IMR-90 (cell line): ENCODE data around the gene SPAG7. TPM values are rescaled to one million over a fixed set of nuclear protein-coding genes. Genes with fewer than 3 reads are reported as not detected.

Source experiments
- ATAC-seq: fragments of 200-7000 bp; cut with Tn5 transposase; 2 replicates; pipeline ENCODE4 v1.9.1; 2020; ENCODE audit warnings: low read depth, mild to moderate bottlenecking, moderate library complexity
- BruUV-seq: library from RNA; stranded (reverse); fragments of 400-500 nt; replicated peaks from 2 replicates; lab custom pipeline; 2021; lab: Mats Ljungman, UMichigan
- CTCF ChIA-PET: fragments of 300-600 bp; formaldehyde crosslinking; extraction: SDS; loops from one replicate; lab custom pipeline; 2021; ENCODE audit warnings: antibody characterized with exemption; lab: Yijun Ruan, JAX
- POLR2A ChIA-PET: fragments of 300-600 bp; sonication (Branson Sonifier 250); formaldehyde crosslinking; loops from one replicate; lab custom pipeline; 2022; ENCODE audit warnings: antibody characterized with exemption; ENCODE audit not compliant: unreplicated experiment; lab: Charles Lee
- DNase-seq: peaks from one replicate; pipeline ENCODE4 v3.0.0; 2013
- H2AFZ ChIP-seq: replicated peaks from 2 replicates; pipeline ENCODE3; 2013; ENCODE audit warnings: low read length, mild to moderate bottlenecking; ENCODE audit not compliant: poor library complexity
- H2AK5ac ChIP-seq: 2 replicates; pipeline ENCODE4 v1.6.1; 2013; ENCODE audit warnings: low read depth, low read length, inconsistent platforms
- H2AK9ac ChIP-seq: replicated peaks from 2 replicates; pipeline ENCODE3; 2013; ENCODE audit warnings: mild to moderate bottlenecking, low read depth, low read length, moderate library complexity; ENCODE audit not compliant: poor library complexity
- H2BK120ac ChIP-seq: 2 replicates; pipeline ENCODE4 v1.6.1; 2013; ENCODE audit warnings: low read depth, low read length, inconsistent platforms
- H2BK15ac ChIP-seq: 3 replicates; pipeline ENCODE4 v1.6.1; 2013; ENCODE audit warnings: low read depth, low read length, inconsistent platforms
- H2BK20ac ChIP-seq: 2 replicates; pipeline ENCODE4 v1.6.1; 2013; ENCODE audit warnings: low read depth, mild to moderate bottlenecking, inconsistent platforms, low read length, moderate library complexity
- H2BK5ac ChIP-seq: 2 replicates; pipeline ENCODE4 v1.6.1; 2013; ENCODE audit warnings: mild to moderate bottlenecking, low read depth, low read length, inconsistent platforms; ENCODE audit not compliant: poor library complexity, severe bottlenecking
- H3K14ac ChIP-seq: replicated peaks from 2 replicates; pipeline ENCODE4 v1.6.1; 2013; ENCODE audit warnings: low read depth, low read length, inconsistent platforms
- H3K18ac ChIP-seq: 2 replicates; pipeline ENCODE4 v1.6.1; 2013; ENCODE audit warnings: low read depth, low read length, control low read depth
- H3K23ac ChIP-seq: 2 replicates; pipeline ENCODE4 v1.6.1; 2013; ENCODE audit warnings: low read depth, low read length, inconsistent platforms
- H3K27ac ChIP-seq: 2 replicates; pipeline ENCODE4 v1.5.1; 2013; ENCODE audit warnings: mild to moderate bottlenecking, control low read depth, low read length; ENCODE audit not compliant: insufficient read depth
- H3K27me3 ChIP-seq: 2 replicates; pipeline ENCODE4 v1.6.1; 2013; ENCODE audit warnings: low read length; ENCODE audit not compliant: control insufficient read depth, insufficient read depth
- H3K36me3 ChIP-seq: 2 replicates; pipeline ENCODE4 v1.6.1; 2013; ENCODE audit warnings: low read length, mixed read lengths; ENCODE audit not compliant: control insufficient read depth, insufficient read depth
- H3K4ac ChIP-seq: 2 replicates; pipeline ENCODE4 v1.6.1; 2013; ENCODE audit warnings: low read depth, low read length, inconsistent platforms
- H3K4me1 ChIP-seq: 2 replicates; pipeline ENCODE4 v1.6.1; 2013; ENCODE audit warnings: low read length, mixed read lengths; ENCODE audit not compliant: control insufficient read depth, insufficient read depth
- H3K4me2 ChIP-seq: 2 replicates; pipeline ENCODE4 v1.6.1; 2013; ENCODE audit warnings: low read depth, mild to moderate bottlenecking, control low read depth, low read length, moderate library complexity
- H3K4me3 ChIP-seq: 2 replicates; pipeline ENCODE4 v1.5.1; 2013; ENCODE audit warnings: low read depth, mild to moderate bottlenecking, control low read depth, low read length, moderate library complexity; ENCODE audit not compliant: insufficient read depth
- H3K56ac ChIP-seq: 2 replicates; pipeline ENCODE4 v1.6.1; 2013; ENCODE audit warnings: low read length, inconsistent platforms; ENCODE audit not compliant: insufficient read depth; ENCODE audit errors: extremely low read depth
- H3K79me1 ChIP-seq, 2 experiments: 2 replicates each; pipeline ENCODE4 v1.6.1; 2013; ENCODE audit warnings: low read length in 2 of 2, inconsistent platforms in 1 of 2, low read depth in 1 of 2
- H3K9ac ChIP-seq: 2 replicates; pipeline ENCODE4 v1.6.1; 2013; ENCODE audit warnings: low read depth, low read length, control low read depth
- H3K9me1 ChIP-seq: 2 replicates; pipeline ENCODE4 v1.6.1; 2013; ENCODE audit warnings: low read length, inconsistent platforms; ENCODE audit not compliant: insufficient read depth
- H3K9me3 ChIP-seq: 2 replicates; pipeline ENCODE4 v1.6.1; 2013; ENCODE audit warnings: low read length; ENCODE audit not compliant: control insufficient read depth, insufficient read depth
- H4K20me1 ChIP-seq: 2 replicates; pipeline ENCODE4 v1.6.1; 2013; ENCODE audit warnings: low read length, inconsistent platforms; ENCODE audit not compliant: insufficient read depth
- H4K5ac ChIP-seq: 2 replicates; pipeline ENCODE4 v1.6.1; 2013; ENCODE audit warnings: mild to moderate bottlenecking, low read depth, low read length, control low read depth
- H4K8ac ChIP-seq, 2 experiments: 2 replicates each; pipeline ENCODE4 v1.6.1; 2013; ENCODE audit warnings: low read depth in 2 of 2, low read length in 2 of 2, control low read depth in 1 of 2, inconsistent platforms in 1 of 2
- H4K91ac ChIP-seq: 2 replicates; pipeline ENCODE4 v1.6.1; 2013; ENCODE audit warnings: low read depth, low read length, inconsistent platforms; ENCODE audit not compliant: insufficient read depth
- BHLHE40 ChIP-seq: fragments of 150-350 bp; IDR thresholded peaks from 2 replicates; pipeline ENCODE4 v1.6.1; 2016; ENCODE audit warnings: mild to moderate bottlenecking, low read depth, low read length
- CEBPB ChIP-seq: IDR thresholded peaks from 2 replicates; pipeline ENCODE4 v1.6.1; 2012; ENCODE audit warnings: low read depth, low read length, improper control_type of control experiment
- FOS ChIP-seq: fragments of 150-350 bp; IDR thresholded peaks from 2 replicates; pipeline ENCODE4 v1.6.1; 2016; ENCODE audit warnings: low read depth, low read length
- MAFK ChIP-seq: IDR thresholded peaks from 2 replicates; pipeline ENCODE4 v1.6.1; 2012; ENCODE audit warnings: low read depth, low read length, improper control_type of control experiment
- MAZ ChIP-seq: IDR thresholded peaks from 2 replicates; pipeline ENCODE4 v1.6.1; 2012; ENCODE audit warnings: low read depth, mild to moderate bottlenecking, low read length, improper control_type of control experiment, moderate library complexity, borderline replicate concordance
- MXI1 ChIP-seq: IDR thresholded peaks from 2 replicates; pipeline ENCODE4 v1.6.1; 2012; ENCODE audit warnings: low read depth, mild to moderate bottlenecking, low read length, moderate library complexity, borderline replicate concordance
- NFE2L2 ChIP-seq: fragments of 150-350 bp; IDR thresholded peaks from 2 replicates; pipeline ENCODE4 v1.6.1; 2016; ENCODE audit warnings: low read depth, mild to moderate bottlenecking, low read length
- POLR2A ChIP-seq: IDR thresholded peaks from 2 replicates; pipeline ENCODE4 v1.6.1; 2012; ENCODE audit warnings: mild to moderate bottlenecking, low read depth, low read length
- RAD21 ChIP-seq: IDR thresholded peaks from 2 replicates; pipeline ENCODE4 v1.6.1; 2012; ENCODE audit warnings: low read length, improper control_type of control experiment
- RCOR1 ChIP-seq: IDR thresholded peaks from 2 replicates; pipeline ENCODE4 v1.6.1; 2012; ENCODE audit warnings: mild to moderate bottlenecking, low read length, improper control_type of control experiment; ENCODE audit not compliant: insufficient replicate concordance
- RFX5 ChIP-seq: IDR thresholded peaks from 2 replicates; pipeline ENCODE4 v1.8.0; 2012; ENCODE audit warnings: low read depth, mild to moderate bottlenecking, low read length, moderate library complexity
- SMC3 ChIP-seq: fragments of 150-350 bp; IDR thresholded peaks from 2 replicates; pipeline ENCODE4 v1.6.1; 2016; ENCODE audit warnings: low read depth, mild to moderate bottlenecking, antibody characterized with exemption, low read length, moderate library complexity
- WGBS, 2 experiments: methylation state at CpG; one replicate each; pipeline versions ENCODE4 v1.1.5 to v1.1.7; 2013; ENCODE audit warnings: missing lambda C conversion rate in 2 of 2; ENCODE audit not compliant: insufficient read length in 1 of 2; ENCODE audit errors: extremely low coverage in 2 of 2; 5-methylcytosine and 5-hydroxymethylcytosine counted together
- dilution Hi-C: fragments of 300-500 bp; cut with HindIII; formaldehyde crosslinking; loops from one replicate; pipeline ENCODE4 v1.14.3; 2018; ENCODE audit warnings: low sequenced_read_pairs; ENCODE audit not compliant: unreplicated experiment
- in situ Hi-C: fragments of 300-500 bp; cut with MboI; formaldehyde crosslinking; loops from 3 replicates; pipeline ENCODE4 v1.14.3; 2019; ENCODE audit warnings: low sequenced_read_pairs, inconsistent platforms, mixed read lengths
- intact Hi-C: fragments of 100-400 bp; cut with micrococcal nuclease; formaldehyde crosslinking; loops from 2 replicates; pipeline ENCODE4 v1.10.0; 2022
- polyA plus RNA-seq, 3 experiments: library from polyadenylated mRNA; depleted of rRNA; stranded (reverse); fragments of >200 nt; gene quantifications; 2 replicates each; pipeline ENCODE4 v1.2.3, GENCODE V29; 2012; ENCODE audit warnings: low replicate concordance in 1 of 3
- total RNA-seq: library from RNA; depleted of rRNA; stranded (reverse); fragments of >200 nt; gene quantifications from 2 replicates; pipeline ENCODE4 v1.2.3, GENCODE V29; 2012
- TF ChIP-seq, protein P1 (sequence below): fragments of 150-350 bp; IDR thresholded peaks from 2 replicates; pipeline ENCODE4 v1.6.1; 2016; ENCODE audit warnings: low read depth, mild to moderate bottlenecking, low read length, moderate library complexity, borderline replicate concordance

Gene SPAG7
- total and polyA plus RNA-seq, 2 of the 4 experiments (the other 2 are of a cell fraction): 50.2 to 108 TPM

DNA sequence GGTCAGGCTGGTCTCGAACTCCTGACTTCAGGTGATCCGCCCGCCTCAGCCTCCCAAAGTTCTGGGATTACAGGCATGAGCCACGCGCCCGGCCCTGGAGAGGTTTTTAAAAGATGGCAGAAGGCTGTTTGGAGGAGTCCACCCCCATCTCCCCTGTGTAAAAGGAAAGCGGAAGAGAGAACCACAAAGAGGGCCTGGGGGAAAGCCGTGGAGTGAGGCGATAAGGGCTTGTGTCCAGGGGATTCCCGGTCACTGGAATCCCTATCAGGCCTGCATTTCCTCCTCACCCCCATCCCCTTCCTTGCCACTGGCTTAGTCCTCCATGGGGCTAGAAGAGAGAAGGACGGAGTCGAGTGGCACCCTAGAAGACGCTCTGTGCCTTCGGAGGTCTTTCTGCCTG, 35.7 kb downstream of the SPAG7 start, which contains the start of gene GP1BA:
Gene GP1BA, plus strand, starts transcription at position 315 of the 400 bp plus-strand sequence. CDS start 328 bp downstream, outside the sequence.
- Histone ChIP-seq H3K14ac (no peak within 1 kb of the TSS), H4K20me1 (no peaks in the 10 kb centered on the region), H4K8ac (no peak within 1 kb of the TSS), H2BK15ac (no peak within 1 kb of the TSS), H3K4me3 (no peak within 1 kb of the TSS), H2AK5ac (no peak within 1 kb of the TSS), H3K23ac (no peak within 1 kb of the TSS), H2BK20ac (no peak within 1 kb of the TSS), H4K91ac (no peak within 1 kb of the TSS), H2BK120ac (no peak within 1 kb of the TSS), H3K36me3 (peaks cover 6% of the 10 kb centered on the region), H3K18ac (no peak within 1 kb of the TSS), H3K4me1 (peaks cover 4% of the 10 kb centered on the region), H3K9me1 (peaks cover 9% of the 10 kb centered on the region), H3K4ac (no peak within 1 kb of the TSS), H2BK5ac (no peak within 1 kb of the TSS), H2AK9ac (no peak within 1 kb of the TSS), H3K9me3 (no peaks in the 10 kb centered on the region), H3K79me1 (no peaks in the 10 kb centered on the region; a peak in 1 of 4 replicates), H3K27ac (no peak within 1 kb of the TSS), H4K5ac (no peak within 1 kb of the TSS), H3K4me2 (no peak within 1 kb of the TSS), H3K56ac (no peak within 1 kb of the TSS), H3K27me3 (no peaks in the 10 kb centered on the region), H3K9ac (no peak within 1 kb of the TSS), H2AFZ (no peak within 1 kb of the TSS)
- 100% methylated on average over 2 of the region's 14 CpGs; no CpG with 5 or more reads in 1 of the 2 experiments for WGBS, 2 experiments
- intact Hi-C loops: no loop called here
- ChIA-PET POLR2A (no interaction called here), CTCF (no interaction called here)
- DNase-seq (no peak), ATAC-seq (no peak)
- TF ChIP-seq BHLHE40 (no peak), RAD21 (no peak), RCOR1 (no peak), FOS (no peak), RFX5 (no peak), MXI1 (no peak), CEBPB (no peak), SMC3 (no peak), MAZ (no peak), POLR2A (no peak), MAFK (no peak), NFE2L2 (no peak)
- TF ChIP-seq, protein P1, sequence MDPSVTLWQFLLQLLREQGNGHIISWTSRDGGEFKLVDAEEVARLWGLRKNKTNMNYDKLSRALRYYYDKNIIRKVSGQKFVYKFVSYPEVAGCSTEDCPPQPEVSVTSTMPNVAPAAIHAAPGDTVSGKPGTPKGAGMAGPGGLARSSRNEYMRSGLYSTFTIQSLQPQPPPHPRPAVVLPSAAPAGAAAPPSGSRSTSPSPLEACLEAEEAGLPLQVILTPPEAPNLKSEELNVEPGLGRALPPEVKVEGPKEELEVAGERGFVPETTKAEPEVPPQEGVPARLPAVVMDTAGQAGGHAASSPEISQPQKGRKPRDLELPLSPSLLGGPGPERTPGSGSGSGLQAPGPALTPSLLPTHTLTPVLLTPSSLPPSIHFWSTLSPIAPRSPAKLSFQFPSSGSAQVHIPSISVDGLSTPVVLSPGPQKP: no peak
- no TSS peak for BruUV-seq
- dilution Hi-C loops: no loop called here
- in situ Hi-C loops: no loop called here
